ENCODE results near the gene FAM72D. TPM values are rescaled to one million over a fixed set of nuclear protein-coding genes. Genes with fewer than 3 reads are reported as not detected.
"Not testable (repeated sequence)": the region's sequence is repeated elsewhere in the genome, so short reads cannot be mapped to it uniquely, and the experiment has no call there.

The FAM72D gene
- total RNA-seq, 1 experiment from 2014 or later: 5.9 TPM

DNA sequence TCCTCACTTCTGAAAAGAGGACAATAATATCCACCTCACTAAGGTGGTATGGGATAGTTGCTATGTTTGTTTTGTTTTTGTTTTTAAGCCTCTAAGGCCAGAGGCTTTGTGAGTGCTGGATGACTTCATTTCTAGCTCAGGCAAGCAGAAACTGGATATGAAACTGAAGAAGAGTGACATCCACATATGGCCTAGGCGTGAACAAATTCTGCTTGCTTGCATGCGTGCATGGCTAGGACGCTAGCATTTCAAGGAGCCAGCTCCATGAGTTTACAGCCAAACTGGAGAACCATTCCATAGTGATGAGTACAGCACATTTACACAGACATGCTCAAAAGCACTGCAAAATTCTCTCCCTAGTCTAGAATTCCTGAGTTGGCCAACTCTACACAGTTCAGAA lies 37.6 kb upstream of the FAM72D start:
- H3K27me3 Mint-ChIP-seq (ENCODE audit: insufficient read depth, unreplicated experiment); H3K9me3 ChIP-seq; H3K36me3 Mint-ChIP-seq (ENCODE audit: insufficient read depth, unreplicated experiment); POLR2A ChIA-PET; H3K4me1 ChIP-seq; CTCF ChIA-PET; H3K27ac Mint-ChIP-seq (ENCODE audit: unreplicated experiment); H3K4me1 Mint-ChIP-seq (ENCODE audit: low read depth, unreplicated experiment); H3K27me3 ChIP-seq (replicated peaks; ENCODE audit: control insufficient read depth, insufficient read depth, low read length); H3K9me3 Mint-ChIP-seq (ENCODE audit: unreplicated experiment); DNase-seq; intact Hi-C loops (cut with micrococcal nuclease; ENCODE audit: unreplicated experiment); H3K4me3 Mint-ChIP-seq (ENCODE audit: unreplicated experiment); H3K4me3 ChIP-seq (ENCODE audit: low read depth, low read length); H3K36me3 ChIP-seq (ENCODE audit: control insufficient read depth, insufficient read depth, low read length); BruUV-seq (replicated peaks): not testable (repeated sequence)

DNA sequence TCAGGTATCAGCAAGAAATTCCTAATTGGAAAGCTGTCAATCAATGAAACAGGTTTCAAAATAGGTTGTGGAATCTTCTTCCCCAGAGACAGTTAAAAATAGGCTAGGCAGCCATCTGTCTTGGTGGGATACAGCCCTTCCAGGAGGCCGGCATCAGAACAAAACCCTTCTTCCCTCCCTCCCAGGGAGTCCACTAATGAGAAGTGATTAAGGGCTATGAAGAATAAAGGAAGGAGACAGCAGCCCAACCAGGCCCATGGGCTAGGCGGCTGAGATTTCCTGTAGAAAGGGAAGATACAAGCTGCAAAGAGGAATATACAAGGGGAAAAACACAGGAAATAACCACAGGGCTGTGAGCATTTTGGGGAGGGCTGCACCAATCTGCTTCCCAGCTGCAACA lies 32.5 kb upstream of the FAM72D start:
- H3K27me3 Mint-ChIP-seq (ENCODE audit: insufficient read depth, unreplicated experiment); H3K4me1 Mint-ChIP-seq (ENCODE audit: low read depth, unreplicated experiment); DNase-seq; H3K4me1 ChIP-seq; H3K27ac Mint-ChIP-seq (ENCODE audit: unreplicated experiment); H3K36me3 Mint-ChIP-seq (ENCODE audit: insufficient read depth, unreplicated experiment); H3K9me3 ChIP-seq; intact Hi-C loops (cut with micrococcal nuclease; ENCODE audit: unreplicated experiment); BruUV-seq (replicated peaks); H3K4me3 Mint-ChIP-seq (ENCODE audit: unreplicated experiment); H3K27me3 ChIP-seq (replicated peaks; ENCODE audit: control insufficient read depth, insufficient read depth, low read length); CTCF ChIA-PET; H3K36me3 ChIP-seq (ENCODE audit: control insufficient read depth, insufficient read depth, low read length); POLR2A ChIA-PET; H3K9me3 Mint-ChIP-seq (ENCODE audit: unreplicated experiment); H3K4me3 ChIP-seq (ENCODE audit: low read depth, low read length): not testable (repeated sequence)

DNA sequence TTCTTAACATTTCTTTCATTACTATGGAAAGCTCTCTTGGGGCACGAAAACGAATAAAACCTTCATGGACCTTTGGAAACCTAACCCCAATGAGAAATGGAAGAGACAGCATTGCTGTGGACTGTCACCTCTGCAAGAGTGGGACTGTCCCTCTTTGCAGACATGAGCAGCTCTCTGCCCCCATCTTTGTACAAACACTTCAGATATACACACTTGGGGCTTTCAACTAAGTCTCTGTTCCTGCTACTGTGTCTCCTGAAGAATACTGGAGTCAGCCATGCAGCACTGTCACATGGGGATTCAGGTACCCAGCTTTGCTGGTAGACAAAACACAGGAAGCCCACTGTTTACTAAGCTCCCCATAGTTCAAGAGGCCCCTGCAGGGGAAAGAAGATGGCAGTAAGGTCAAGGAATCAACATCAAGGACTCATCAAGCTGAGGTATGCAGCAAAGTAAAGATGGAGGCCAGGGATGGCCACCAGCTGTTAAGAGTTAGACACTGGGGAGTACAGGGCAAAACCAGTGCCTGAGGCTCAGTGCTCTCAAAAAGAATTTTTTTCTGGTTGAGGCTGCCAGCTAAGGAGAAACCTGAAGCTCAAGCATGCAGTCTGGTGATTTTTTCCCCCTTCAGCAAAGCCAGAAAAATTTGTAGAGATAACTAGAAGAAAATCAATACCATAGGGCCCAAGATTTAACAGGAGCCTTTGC lies 31.7 kb upstream of the FAM72D start:
- H3K4me3 Mint-ChIP-seq (ENCODE audit: unreplicated experiment); H3K27me3 Mint-ChIP-seq (ENCODE audit: insufficient read depth, unreplicated experiment); H3K27ac Mint-ChIP-seq (ENCODE audit: unreplicated experiment); H3K4me3 ChIP-seq (ENCODE audit: low read depth, low read length); H3K27me3 ChIP-seq (replicated peaks; ENCODE audit: control insufficient read depth, insufficient read depth, low read length); H3K9me3 Mint-ChIP-seq (ENCODE audit: unreplicated experiment); H3K4me1 Mint-ChIP-seq (ENCODE audit: low read depth, unreplicated experiment); H3K36me3 ChIP-seq (ENCODE audit: control insufficient read depth, insufficient read depth, low read length); POLR2A ChIA-PET; H3K36me3 Mint-ChIP-seq (ENCODE audit: insufficient read depth, unreplicated experiment); intact Hi-C loops (cut with micrococcal nuclease; ENCODE audit: unreplicated experiment); BruUV-seq (replicated peaks); CTCF ChIA-PET; H3K9me3 ChIP-seq; DNase-seq; H3K4me1 ChIP-seq: not testable (repeated sequence)

DNA sequence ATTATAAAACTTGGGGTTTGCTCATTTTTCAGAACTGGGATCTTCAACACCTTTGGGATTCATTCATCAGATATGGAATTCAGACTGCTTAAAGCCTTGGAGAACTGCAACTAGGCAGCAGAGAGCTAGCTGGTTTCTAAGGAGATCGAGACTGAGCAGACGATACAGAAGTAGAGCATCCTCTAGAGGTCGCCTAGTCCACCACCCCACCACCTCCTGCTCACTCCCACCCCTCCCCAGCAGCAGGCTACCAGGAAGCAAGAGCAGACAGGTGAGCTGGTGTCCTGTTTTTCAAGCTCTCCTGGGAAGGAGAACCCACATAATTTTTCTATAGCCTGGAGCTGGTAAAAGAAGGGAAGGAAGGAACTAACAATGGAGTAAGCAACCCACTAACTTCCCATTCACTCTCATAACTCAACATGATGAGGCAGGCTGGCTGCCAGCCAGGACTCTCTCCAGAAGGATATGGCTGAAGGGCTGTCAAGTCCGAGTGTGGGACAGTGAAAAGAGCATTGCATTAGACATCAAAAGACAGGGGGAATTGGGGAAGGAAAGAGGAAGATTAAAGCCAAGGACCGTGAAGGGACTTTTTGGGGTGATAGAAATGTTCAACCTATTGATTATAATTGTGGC lies 30.5 kb upstream of the FAM72D start:
- H3K36me3 ChIP-seq (ENCODE audit: control insufficient read depth, insufficient read depth, low read length); POLR2A ChIA-PET; H3K27ac Mint-ChIP-seq (ENCODE audit: unreplicated experiment); H3K9me3 Mint-ChIP-seq (ENCODE audit: unreplicated experiment); BruUV-seq (replicated peaks); H3K4me1 Mint-ChIP-seq (ENCODE audit: low read depth, unreplicated experiment); CTCF ChIA-PET; H3K4me3 Mint-ChIP-seq (ENCODE audit: unreplicated experiment); H3K27me3 ChIP-seq (replicated peaks; ENCODE audit: control insufficient read depth, insufficient read depth, low read length); H3K27me3 Mint-ChIP-seq (ENCODE audit: insufficient read depth, unreplicated experiment); H3K4me3 ChIP-seq (ENCODE audit: low read depth, low read length); H3K4me1 ChIP-seq; intact Hi-C loops (cut with micrococcal nuclease; ENCODE audit: unreplicated experiment); H3K9me3 ChIP-seq; H3K36me3 Mint-ChIP-seq (ENCODE audit: insufficient read depth, unreplicated experiment): not testable (repeated sequence)
- peak in 1 of 2 experiments; percentile 0 for DNase-seq

DNA sequence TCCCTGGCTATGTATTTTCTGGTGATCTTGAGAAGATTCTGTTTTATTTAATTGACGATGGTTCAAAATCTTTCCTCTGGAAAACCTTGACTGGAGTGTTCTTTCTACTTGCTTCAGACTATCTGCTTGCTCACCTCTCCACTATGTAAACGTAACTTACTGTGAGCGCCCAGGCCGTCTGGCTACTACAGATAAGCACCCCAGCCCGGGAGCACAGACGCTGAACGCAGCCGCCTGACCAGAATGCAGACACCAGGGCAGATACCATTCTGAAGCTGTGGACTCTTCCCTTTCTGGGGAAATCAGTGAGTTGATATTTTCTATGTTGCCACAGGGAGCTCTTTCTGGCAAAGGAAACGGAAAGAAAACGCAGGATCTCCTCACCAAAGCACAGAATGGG lies 29.3 kb upstream of the FAM72D start:
- H3K4me3 Mint-ChIP-seq (ENCODE audit: unreplicated experiment); POLR2A ChIA-PET; H3K36me3 ChIP-seq (ENCODE audit: control insufficient read depth, insufficient read depth, low read length); H3K4me1 ChIP-seq; BruUV-seq (replicated peaks); H3K9me3 ChIP-seq; intact Hi-C loops (cut with micrococcal nuclease; ENCODE audit: unreplicated experiment); H3K27me3 ChIP-seq (replicated peaks; ENCODE audit: control insufficient read depth, insufficient read depth, low read length); H3K36me3 Mint-ChIP-seq (ENCODE audit: insufficient read depth, unreplicated experiment); DNase-seq; H3K9me3 Mint-ChIP-seq (ENCODE audit: unreplicated experiment); CTCF ChIA-PET; H3K27me3 Mint-ChIP-seq (ENCODE audit: insufficient read depth, unreplicated experiment); H3K4me1 Mint-ChIP-seq (ENCODE audit: low read depth, unreplicated experiment); H3K27ac Mint-ChIP-seq (ENCODE audit: unreplicated experiment); H3K4me3 ChIP-seq (ENCODE audit: low read depth, low read length): not testable (repeated sequence)

DNA sequence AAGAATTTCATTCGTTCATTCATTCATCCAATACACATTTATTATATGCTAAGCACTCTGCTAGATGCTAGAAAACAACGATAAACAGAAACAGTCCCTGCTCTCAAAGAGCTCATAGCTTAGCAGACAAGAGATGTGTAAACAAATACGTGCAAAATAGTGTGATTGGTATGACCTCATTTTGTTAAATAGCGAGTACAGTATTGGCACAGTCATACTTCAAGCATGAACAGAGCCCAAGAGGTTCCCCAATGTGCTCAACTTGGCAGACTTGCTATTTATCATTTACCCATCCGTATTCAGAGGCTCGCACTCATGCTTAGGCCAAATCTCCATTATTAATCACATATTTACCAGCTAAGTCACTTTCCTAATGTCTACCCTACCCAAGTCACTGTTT lies 24.2 kb upstream of the FAM72D start:
- H3K4me3 Mint-ChIP-seq (ENCODE audit: unreplicated experiment); DNase-seq; POLR2A ChIA-PET; H3K4me1 ChIP-seq; H3K4me1 Mint-ChIP-seq (ENCODE audit: low read depth, unreplicated experiment); intact Hi-C loops (cut with micrococcal nuclease; ENCODE audit: unreplicated experiment); CTCF ChIA-PET; H3K9me3 Mint-ChIP-seq (ENCODE audit: unreplicated experiment); H3K36me3 ChIP-seq (ENCODE audit: control insufficient read depth, insufficient read depth, low read length); H3K4me3 ChIP-seq (ENCODE audit: low read depth, low read length); BruUV-seq (replicated peaks); H3K27me3 ChIP-seq (replicated peaks; ENCODE audit: control insufficient read depth, insufficient read depth, low read length); H3K36me3 Mint-ChIP-seq (ENCODE audit: insufficient read depth, unreplicated experiment); H3K27me3 Mint-ChIP-seq (ENCODE audit: insufficient read depth, unreplicated experiment); H3K9me3 ChIP-seq; H3K27ac Mint-ChIP-seq (ENCODE audit: unreplicated experiment): not testable (repeated sequence)

DNA sequence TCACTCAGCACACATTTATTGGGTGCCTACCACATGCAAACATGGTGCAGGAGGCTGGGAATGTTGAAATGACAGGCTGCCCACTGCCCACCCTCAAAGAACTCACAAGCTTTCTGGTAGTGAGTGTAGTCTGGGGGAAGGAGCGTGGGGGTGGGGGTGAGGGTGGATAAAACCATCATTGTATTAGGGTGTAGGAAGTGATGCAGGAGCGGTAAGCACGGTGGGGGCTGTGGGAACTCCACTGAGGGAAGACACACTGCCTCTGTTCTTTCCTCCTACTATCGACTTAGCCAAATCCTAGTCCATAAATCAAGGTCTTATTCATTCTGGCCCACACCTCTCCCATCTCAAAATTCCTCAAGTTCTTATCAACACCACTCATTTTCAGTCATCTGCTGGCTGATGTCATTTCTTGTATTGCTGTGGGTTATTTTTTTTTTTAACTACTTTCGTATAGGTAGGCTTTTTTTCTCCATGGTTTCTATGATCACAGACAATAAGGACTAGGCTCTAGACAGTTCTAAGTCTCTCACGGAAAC lies 21.7 kb upstream of the FAM72D start:
- H3K4me1 ChIP-seq; H3K27me3 ChIP-seq (replicated peaks; ENCODE audit: control insufficient read depth, insufficient read depth, low read length); intact Hi-C loops (cut with micrococcal nuclease; ENCODE audit: unreplicated experiment); H3K9me3 ChIP-seq; BruUV-seq (replicated peaks); H3K4me3 ChIP-seq (ENCODE audit: low read depth, low read length); H3K27me3 Mint-ChIP-seq (ENCODE audit: insufficient read depth, unreplicated experiment); POLR2A ChIA-PET; H3K4me1 Mint-ChIP-seq (ENCODE audit: low read depth, unreplicated experiment); H3K9me3 Mint-ChIP-seq (ENCODE audit: unreplicated experiment); DNase-seq; H3K4me3 Mint-ChIP-seq (ENCODE audit: unreplicated experiment); H3K36me3 ChIP-seq (ENCODE audit: control insufficient read depth, insufficient read depth, low read length); CTCF ChIA-PET; H3K27ac Mint-ChIP-seq (ENCODE audit: unreplicated experiment); H3K36me3 Mint-ChIP-seq (ENCODE audit: insufficient read depth, unreplicated experiment): not testable (repeated sequence)

Measured in Caco-2 (cell line).